Nephron progenitor cell (in vitro differentiated cells): ENCODE measurements around the gene CR1.
"Not testable (repeated sequence)": the region's sequence is repeated elsewhere in the genome, so short reads cannot be mapped to it uniquely, and the experiment has no call there.

Experiments used
- DNase-seq: peaks from one replicate; pipeline ENCODE4 v3.0.0; 2021
- H3K27ac Mint-ChIP-seq: 2 replicates; pipeline ENCODE4 v1.8.0; 2021; ENCODE audit warnings: mild to moderate bottlenecking, moderate library complexity, mixed read lengths
- H3K27me3 Mint-ChIP-seq: 2 replicates; pipeline ENCODE4 v1.8.0; 2021; ENCODE audit warnings: mild to moderate bottlenecking, low read depth, mixed read lengths; ENCODE audit not compliant: poor library complexity
- H3K36me3 Mint-ChIP-seq: 2 replicates; pipeline ENCODE4 v1.8.0; 2021; ENCODE audit warnings: low read depth, mixed read lengths
- H3K4me1 Mint-ChIP-seq: 2 replicates; pipeline ENCODE4 v1.8.0; 2021; ENCODE audit warnings: mixed read lengths
- H3K4me3 Mint-ChIP-seq: 2 replicates; pipeline ENCODE4 v1.8.0; 2021; ENCODE audit warnings: mild to moderate bottlenecking, moderate library complexity, mixed read lengths
- H3K9me3 Mint-ChIP-seq: 2 replicates; pipeline ENCODE4 v1.8.0; 2021; ENCODE audit warnings: mild to moderate bottlenecking, moderate library complexity, mixed read lengths
- TF ChIP-seq, protein P1 (sequence below): fragments of 200-600 bp; sonication (generic); IDR thresholded peaks from 2 replicates; pipeline ENCODE4 v1.5.0; 2021; ENCODE audit warnings: antibody characterized with exemption

The CR1 gene

GRCh38 chr1:207510444-207510843, 14.5 kb downstream of the CR1 start:
- TF ChIP-seq, protein P1, sequence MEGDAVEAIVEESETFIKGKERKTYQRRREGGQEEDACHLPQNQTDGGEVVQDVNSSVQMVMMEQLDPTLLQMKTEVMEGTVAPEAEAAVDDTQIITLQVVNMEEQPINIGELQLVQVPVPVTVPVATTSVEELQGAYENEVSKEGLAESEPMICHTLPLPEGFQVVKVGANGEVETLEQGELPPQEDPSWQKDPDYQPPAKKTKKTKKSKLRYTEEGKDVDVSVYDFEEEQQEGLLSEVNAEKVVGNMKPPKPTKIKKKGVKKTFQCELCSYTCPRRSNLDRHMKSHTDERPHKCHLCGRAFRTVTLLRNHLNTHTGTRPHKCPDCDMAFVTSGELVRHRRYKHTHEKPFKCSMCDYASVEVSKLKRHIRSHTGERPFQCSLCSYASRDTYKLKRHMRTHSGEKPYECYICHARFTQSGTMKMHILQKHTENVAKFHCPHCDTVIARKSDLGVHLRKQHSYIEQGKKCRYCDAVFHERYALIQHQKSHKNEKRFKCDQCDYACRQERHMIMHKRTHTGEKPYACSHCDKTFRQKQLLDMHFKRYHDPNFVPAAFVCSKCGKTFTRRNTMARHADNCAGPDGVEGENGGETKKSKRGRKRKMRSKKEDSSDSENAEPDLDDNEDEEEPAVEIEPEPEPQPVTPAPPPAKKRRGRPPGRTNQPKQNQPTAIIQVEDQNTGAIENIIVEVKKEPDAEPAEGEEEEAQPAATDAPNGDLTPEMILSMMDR = no peak
- Mint-ChIP-seq H3K27me3 (peaks cover 6% of the 10 kb centered on the region), H3K9me3 (no peaks in the 10 kb centered on the region), H3K27ac (no peak overlapping the region), H3K4me1 (no peaks in the 10 kb centered on the region), H3K4me3 (no peak overlapping the region), H3K36me3 (no peaks in the 10 kb centered on the region)
- no peak for DNase-seq

GRCh38 chr1:207514890-207515289, 18.9 kb downstream of the CR1 start:
- Mint-ChIP-seq H3K27ac (no peak overlapping the region), H3K36me3 (no peaks in the 10 kb centered on the region), H3K9me3 (peaks cover 5% of the 10 kb centered on the region), H3K27me3 (peaks cover 6% of the 10 kb centered on the region), H3K4me1 (no peaks in the 10 kb centered on the region), H3K4me3 (no peak overlapping the region)
- TF ChIP-seq, protein P1 = no peak
- DNase-seq = no peak

DNA sequence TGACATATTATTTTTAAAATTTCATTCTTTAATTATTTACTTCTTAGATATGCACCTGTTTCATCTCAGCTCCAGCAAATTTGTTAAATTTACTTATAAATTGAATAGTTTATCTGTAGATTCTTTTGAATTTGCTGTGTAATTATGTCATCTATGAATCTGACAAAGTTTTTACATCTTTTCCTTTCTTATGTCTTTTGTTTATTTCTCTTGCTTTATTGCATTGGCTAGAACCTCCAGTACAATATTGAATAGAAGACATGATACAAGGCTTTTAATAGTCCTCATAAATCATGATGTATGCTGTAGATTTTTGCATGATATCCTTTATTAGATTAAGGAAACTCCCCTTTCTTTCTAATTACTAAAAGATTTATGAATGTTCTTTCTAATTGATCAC, 20.8 kb downstream of the CR1 start:
- Mint-ChIP-seq H3K4me3 (no peak overlapping the region), H3K27me3 (peaks cover 6% of the 10 kb centered on the region), H3K36me3 (no peaks in the 10 kb centered on the region), H3K9me3 (peaks cover 5% of the 10 kb centered on the region), H3K4me1 (no peaks in the 10 kb centered on the region), H3K27ac (no peak overlapping the region)
- TF ChIP-seq, protein P1 = no peak
- no peak for DNase-seq

- no peaks in the 10 kb centered on the region for H3K4me1 Mint-ChIP-seq
- H3K36me3 Mint-ChIP-seq = no peaks in the 10 kb centered on the region
- no peak overlapping the region for H3K4me3 Mint-ChIP-seq
- peaks cover 5% of the 10 kb centered on the region for H3K9me3 Mint-ChIP-seq
- TF ChIP-seq, protein P1 = no peak
- DNase-seq = no peak
- no peaks in the 10 kb centered on the region for H3K27me3 Mint-ChIP-seq
- H3K27ac Mint-ChIP-seq = no peak overlapping the region
Observed at GRCh38 chr1:207518608-207519236, 22.8 kb downstream of the CR1 start.

DNA sequence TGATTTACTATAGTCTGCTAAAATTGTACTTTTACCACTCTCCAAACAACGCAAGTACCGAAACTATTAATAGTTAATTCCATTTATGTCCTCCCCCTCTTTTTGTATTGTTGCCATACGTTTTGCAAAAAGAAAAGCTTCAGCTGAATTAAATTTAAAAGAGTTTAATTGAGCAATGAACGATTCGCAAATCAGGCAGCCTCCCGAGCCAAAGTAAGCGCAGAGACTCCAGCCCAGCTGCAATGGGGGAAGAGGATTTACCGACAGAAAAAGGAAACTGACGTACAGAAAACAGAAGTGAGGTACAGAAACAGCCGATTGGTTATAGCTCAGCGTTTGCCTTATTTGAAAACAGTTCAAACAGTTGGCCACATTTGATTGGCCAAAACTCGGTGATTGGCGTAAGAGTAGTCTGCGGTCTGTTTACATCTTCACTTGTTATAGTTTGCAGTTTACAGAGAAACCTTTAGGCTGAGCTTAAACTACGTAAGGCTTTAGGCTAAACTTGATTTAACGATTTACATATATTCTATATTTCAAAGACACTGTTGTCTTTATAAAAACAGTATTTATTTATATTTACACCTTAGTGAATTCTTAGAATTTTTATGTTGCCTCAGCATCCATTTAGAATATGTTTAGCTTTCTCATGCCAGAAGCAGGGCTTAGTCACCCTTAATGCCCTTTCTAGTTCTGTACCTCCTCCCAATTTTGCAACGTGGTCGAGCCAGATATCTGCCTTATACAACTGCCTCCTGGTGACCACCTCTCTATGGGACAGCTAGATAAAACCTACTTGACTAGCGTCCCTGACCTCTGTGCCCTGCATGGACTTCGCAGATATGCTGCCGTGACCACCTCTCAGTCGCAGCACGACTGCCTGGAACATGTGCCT, 23.8 kb downstream of the CR1 start:
- no peak overlapping the region for H3K4me3 Mint-ChIP-seq
- no peak overlapping the region for H3K27ac Mint-ChIP-seq
- TF ChIP-seq, protein P1 = no peak
- no peak for DNase-seq
- no peaks in the 10 kb centered on the region for H3K4me1 Mint-ChIP-seq
- peaks cover 5% of the 10 kb centered on the region for H3K9me3 Mint-ChIP-seq
- no peaks in the 10 kb centered on the region for H3K27me3 Mint-ChIP-seq
- H3K36me3 Mint-ChIP-seq = no peaks in the 10 kb centered on the region

- H3K9me3 Mint-ChIP-seq, H3K4me3 Mint-ChIP-seq, DNase-seq, H3K27me3 Mint-ChIP-seq, H3K36me3 Mint-ChIP-seq, H3K4me1 Mint-ChIP-seq: not testable (repeated sequence)
- H3K27ac Mint-ChIP-seq = peak overlapping the region; percentile 2
Observed at GRCh38 chr1:207520400-207521345, 24.7 kb downstream of the CR1 start.

GRCh38 chr1:207525239-207525638, 29.3 kb downstream of the CR1 start:
- not testable (repeated sequence) for H3K27me3 Mint-ChIP-seq, H3K9me3 Mint-ChIP-seq, H3K4me3 Mint-ChIP-seq, H3K36me3 Mint-ChIP-seq, DNase-seq, H3K27ac Mint-ChIP-seq, H3K4me1 Mint-ChIP-seq

- H3K36me3 Mint-ChIP-seq, H3K9me3 Mint-ChIP-seq, DNase-seq, H3K27ac Mint-ChIP-seq, H3K4me1 Mint-ChIP-seq, H3K4me3 Mint-ChIP-seq, H3K27me3 Mint-ChIP-seq: not testable (repeated sequence)
Observed at GRCh38 chr1:207528401-207528800, 32.4 kb downstream of the CR1 start.
